Parathyroid adenoma (tissue), 2 donors: ENCODE measurements around the gene KIAA1614.
A peak's percentile ranks its signal among the peaks of the same experiment; 100 is the strongest.

ENCODE experiments used
- H2AFZ ChIP-seq: fragments of 300-600 bp; sonication (generic); one replicate; pipeline ENCODE4 v1.7.0; 2017; ENCODE audit warnings: antibody characterized with exemption, mild to moderate bottlenecking
- H3K27ac ChIP-seq: fragments of 300-600 bp; sonication (generic); one replicate; pipeline ENCODE4 v1.7.0; 2017
- H3K27me3 ChIP-seq: fragments of 300-600 bp; sonication (generic); one replicate; pipeline ENCODE4 v1.7.0; 2017; ENCODE audit warnings: low read length; ENCODE audit not compliant: control insufficient read depth, insufficient read depth
- H3K36me3 ChIP-seq: fragments of 300-600 bp; sonication (generic); one replicate; pipeline ENCODE4 v1.7.0; 2017; ENCODE audit warnings: low read length; ENCODE audit not compliant: control insufficient read depth, insufficient read depth
- H3K4me1 ChIP-seq: fragments of 300-600 bp; sonication (generic); one replicate; pipeline ENCODE4 v1.7.0; 2017; ENCODE audit warnings: control low read depth
- H3K4me2 ChIP-seq: fragments of 300-600 bp; sonication (generic); one replicate; pipeline ENCODE4 v1.7.0; 2017; ENCODE audit warnings: low read length
- H3K4me3 ChIP-seq: fragments of 300-600 bp; sonication (generic); one replicate; pipeline ENCODE4 v1.7.0; 2017; ENCODE audit warnings: low read depth, low read length
- H3K79me2 ChIP-seq: fragments of 300-600 bp; sonication (generic); one replicate; pipeline ENCODE4 v1.7.0; 2017; ENCODE audit warnings: control low read depth
- H3K9ac ChIP-seq: fragments of 300-600 bp; sonication (generic); one replicate; pipeline ENCODE4 v1.7.0; 2017; ENCODE audit warnings: mild to moderate bottlenecking
- H3K9me3 ChIP-seq: fragments of 300-600 bp; sonication (generic); one replicate; pipeline ENCODE4 v1.7.0; 2017; ENCODE audit warnings: low read length; ENCODE audit not compliant: control insufficient read depth
- CTCF ChIP-seq: fragments of 300-600 bp; sonication (generic); IDR thresholded peaks from one replicate; pipeline ENCODE4 v1.7.0; 2017; ENCODE audit warnings: antibody characterized with exemption, mild to moderate bottlenecking
- donor health status: primary hyperparathyroidism.

The KIAA1614 gene

GRCh38 chr1:180926164-180926981 lies 13.7 kb downstream of the KIAA1614 start:
- Histone ChIP-seq H3K79me2 (no peaks in the 10 kb centered on the region), H2AFZ (peak overlapping the region; percentile 78), H3K27me3 (no peaks in the 10 kb centered on the region), H3K9ac (no peak overlapping the region), H3K4me3 (no peak overlapping the region), H3K36me3 (no peaks in the 10 kb centered on the region), H3K4me1 (peaks cover 15% of the 10 kb centered on the region), H3K4me2 (no peak overlapping the region), H3K9me3 (no peaks in the 10 kb centered on the region), H3K27ac (peak overlapping the region; percentile 66)
- no peak for TF ChIP-seq CTCF

GRCh38 chr1:180927348-180927747 lies 14.7 kb downstream of the KIAA1614 start:
- H2AFZ ChIP-seq: peak overlapping the region; percentile 46
- H3K4me3 ChIP-seq: no peak overlapping the region
- H3K36me3 ChIP-seq: no peaks in the 10 kb centered on the region
- H3K4me1 ChIP-seq: peaks cover 15% of the 10 kb centered on the region
- H3K9ac ChIP-seq: no peak overlapping the region
- TF ChIP-seq CTCF: no peak
- H3K27me3 ChIP-seq: no peaks in the 10 kb centered on the region
- H3K27ac ChIP-seq: peak overlapping the region; percentile 66
- H3K79me2 ChIP-seq: no peaks in the 10 kb centered on the region
- no peaks in the 10 kb centered on the region for H3K9me3 ChIP-seq
- no peak overlapping the region for H3K4me2 ChIP-seq

- H3K4me3 ChIP-seq: no peak overlapping the region
- TF ChIP-seq CTCF: no peak
- no peaks in the 10 kb centered on the region for H3K79me2 ChIP-seq
- H3K9ac ChIP-seq: no peak overlapping the region
- H3K27ac ChIP-seq: peak overlapping the region; percentile 66
- no peaks in the 10 kb centered on the region for H3K9me3 ChIP-seq
- no peak overlapping the region for H3K4me2 ChIP-seq
- H3K36me3 ChIP-seq: no peaks in the 10 kb centered on the region
- H2AFZ ChIP-seq: peak overlapping the region; percentile 46
- H3K27me3 ChIP-seq: no peaks in the 10 kb centered on the region
- peaks cover 15% of the 10 kb centered on the region for H3K4me1 ChIP-seq
These were observed 15.1 kb downstream of the KIAA1614 start for GRCh38 chr1:180927841-180928240.

- no peaks in the 10 kb centered on the region for H3K9me3 ChIP-seq
- no peak overlapping the region for H3K9ac ChIP-seq
- H2AFZ ChIP-seq: no peak overlapping the region
- H3K79me2 ChIP-seq: no peaks in the 10 kb centered on the region
- no peaks in the 10 kb centered on the region for H3K27me3 ChIP-seq
- H3K4me3 ChIP-seq: no peak overlapping the region
- H3K4me2 ChIP-seq: no peak overlapping the region
- H3K4me1 ChIP-seq: peaks cover 15% of the 10 kb centered on the region
- H3K27ac ChIP-seq: no peak overlapping the region
- no peaks in the 10 kb centered on the region for H3K36me3 ChIP-seq
- no peak for TF ChIP-seq CTCF
These were observed 15.9 kb downstream of the KIAA1614 start for GRCh38 chr1:180928331-180929230.
